ENCODE results near the gene HSPA12B. TPM values are rescaled to one million over a fixed set of nuclear protein-coding genes. Genes with fewer than 3 reads are reported as not detected.

The HSPA12B gene
- total and polyA plus RNA-seq, 2 donors (not counting 3 experiments of a cell fraction or from before 2014, with no cell fraction given): 3.7 to 6.6 TPM

GRCh38 chr20:3720626-3721025 is 11.9 kb upstream of the HSPA12B start:
- no peaks in the 10 kb centered on the region for H3K36me3 ChIP-seq (ENCODE audit: control insufficient read depth in 2 of 2, extremely low read depth in 1 of 2, insufficient read depth in 2 of 2, low read length in 2 of 2)
- H3K4me2 ChIP-seq (ENCODE audit: insufficient read depth, low read length): no peak overlapping the region
- intact Hi-C loops (cut with micrococcal nuclease): no loop called here
- H3K9ac ChIP-seq (replicated peaks; ENCODE audit: extremely low read depth, insufficient read depth, low read length): no peak overlapping the region
- POLR2A ChIA-PET: no interaction called here
- FAIRE-seq (no peak), DNase-seq (ENCODE audit: low read depth, low spot score) (no peak)
- no peaks in the 10 kb centered on the region for H4K20me1 ChIP-seq (replicated peaks; ENCODE audit: control insufficient read depth, extremely low read depth, insufficient read depth, low read length)
- H3K9me3 ChIP-seq (replicated peaks; ENCODE audit: control insufficient read depth, insufficient read depth, low read length): no peaks in the 10 kb centered on the region
- H3K79me2 ChIP-seq (ENCODE audit: control insufficient read depth, insufficient read depth, low read length): no peaks in the 10 kb centered on the region
- peaks cover 6% of the 10 kb centered on the region for H3K4me1 ChIP-seq (ENCODE audit: control insufficient read depth, extremely low read depth, insufficient read depth, low read length)
- dilution Hi-C loops (cut with MboI; ENCODE audit: extremely low pct_ligation_motif_present, low sequenced_read_pairs): no loop called here
- no peak overlapping the region for H3K27ac ChIP-seq (ENCODE audit: insufficient read depth, low read depth, low read length)
- H3K9me1 ChIP-seq (replicated peaks; ENCODE audit: control insufficient read depth, extremely low read depth, insufficient read depth, low read length): no peaks in the 10 kb centered on the region
- no TSS peak for BruUV-seq (replicated peaks)
- H3K4me3 ChIP-seq (replicated peaks in 1 of 3; ENCODE audit: insufficient read depth in 1 of 3, low read depth in 1 of 3, low read length in 3 of 3): no peak overlapping the region
- CTCF ChIA-PET: interaction anchor here (1.1 to 6.6 kb wide), 7 partner anchors 10 to 61 kb away, joined by 3 to 75 read pairs (median 5); partner anchors contain the start of genes ADISSP and SPEF1
- H2AFZ ChIP-seq (ENCODE audit: low read depth, low read length): no peak overlapping the region
- TF ChIP-seq MAX (IDR thresholded peaks at IDR 0.05; ENCODE audit: insufficient read depth, insufficient read length) (no peak), POLR2A (IDR thresholded peaks at IDR 0.05; ENCODE audit: low read depth, low read length) (no peak), EZH2 (IDR thresholded peaks at IDR 0.05; ENCODE audit: borderline replicate concordance, low read depth, low read length, severe bottlenecking) (no peak), FOS (IDR thresholded peaks at IDR 0.05; ENCODE audit: borderline replicate concordance, insufficient read depth, low read length) (no peak), POLR2AphosphoS5 (IDR thresholded peaks at IDR 0.05; ENCODE audit: insufficient read depth, low read depth, low read length) (no peak), GATA2 (IDR thresholded peaks at IDR 0.05; ENCODE audit: insufficient read depth, insufficient read length, low read depth, low read length) (no peak), MYC (IDR thresholded peaks at IDR 0.05; ENCODE audit: low read depth, low read length) (no peak), JUN (IDR thresholded peaks at IDR 0.05; ENCODE audit: borderline replicate concordance, insufficient read depth, insufficient read length, low read depth) (no peak)
- TF ChIP-seq, protein P1, sequence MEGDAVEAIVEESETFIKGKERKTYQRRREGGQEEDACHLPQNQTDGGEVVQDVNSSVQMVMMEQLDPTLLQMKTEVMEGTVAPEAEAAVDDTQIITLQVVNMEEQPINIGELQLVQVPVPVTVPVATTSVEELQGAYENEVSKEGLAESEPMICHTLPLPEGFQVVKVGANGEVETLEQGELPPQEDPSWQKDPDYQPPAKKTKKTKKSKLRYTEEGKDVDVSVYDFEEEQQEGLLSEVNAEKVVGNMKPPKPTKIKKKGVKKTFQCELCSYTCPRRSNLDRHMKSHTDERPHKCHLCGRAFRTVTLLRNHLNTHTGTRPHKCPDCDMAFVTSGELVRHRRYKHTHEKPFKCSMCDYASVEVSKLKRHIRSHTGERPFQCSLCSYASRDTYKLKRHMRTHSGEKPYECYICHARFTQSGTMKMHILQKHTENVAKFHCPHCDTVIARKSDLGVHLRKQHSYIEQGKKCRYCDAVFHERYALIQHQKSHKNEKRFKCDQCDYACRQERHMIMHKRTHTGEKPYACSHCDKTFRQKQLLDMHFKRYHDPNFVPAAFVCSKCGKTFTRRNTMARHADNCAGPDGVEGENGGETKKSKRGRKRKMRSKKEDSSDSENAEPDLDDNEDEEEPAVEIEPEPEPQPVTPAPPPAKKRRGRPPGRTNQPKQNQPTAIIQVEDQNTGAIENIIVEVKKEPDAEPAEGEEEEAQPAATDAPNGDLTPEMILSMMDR (IDR thresholded peaks at IDR 0.05; ENCODE audit: extremely low read depth in 1 of 2, insufficient read depth in 1 of 2, low read depth in 1 of 2, low read length in 2 of 2): no peak
- peaks cover 2 to 5% of the 10 kb centered on the region in 2 experiments for H3K27me3 ChIP-seq (ENCODE audit: control insufficient read depth in 2 of 2, insufficient read depth in 2 of 2, low read length in 2 of 2)
